Ovary (tissue), 3 donors: ENCODE data around the gene NELFA.

ENCODE experiments used
- EP300 ChIP-seq: sonication (generic); formaldehyde crosslinking; IDR thresholded peaks from one replicate; pipeline ENCODE4 v1.6.1; 2017; ENCODE audit warnings: antibody characterized with exemption
- POLR2A ChIP-seq: fragments of 450-650 bp; IDR thresholded peaks from one replicate; pipeline ENCODE4 v1.6.1; 2017; ENCODE audit warnings: antibody characterized with exemption, mild to moderate bottlenecking, moderate library complexity
- TF ChIP-seq, protein P1 (sequence below), 3 donors: fragments of 450-650 bp in 2 of 3; fragments of 200-600 bp in 1 of 3; IDR thresholded peaks; one replicate each; pipeline versions ENCODE4 v1.5.1 to v1.8.0; 2016 to 2022; ENCODE audit warnings: antibody characterized with exemption in 3 of 3, mild to moderate bottlenecking in 1 of 3
- donor health status: DM: no; HTN: no; CAD: no.

DNA sequence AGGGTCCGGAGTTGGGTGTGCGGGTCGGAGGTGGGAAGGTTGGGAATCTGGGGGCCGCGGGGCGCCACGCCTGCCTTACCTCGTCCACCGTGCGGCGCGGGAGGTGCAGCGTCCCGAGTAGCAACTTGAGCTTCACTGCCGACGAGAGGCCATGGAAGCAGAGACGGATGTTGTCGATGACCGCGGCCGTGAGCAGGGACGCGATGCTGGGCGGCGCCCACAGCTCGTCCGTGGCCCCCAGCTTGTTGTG, 178 bp downstream of the NELFA start:
- TF ChIP-seq, protein P1, sequence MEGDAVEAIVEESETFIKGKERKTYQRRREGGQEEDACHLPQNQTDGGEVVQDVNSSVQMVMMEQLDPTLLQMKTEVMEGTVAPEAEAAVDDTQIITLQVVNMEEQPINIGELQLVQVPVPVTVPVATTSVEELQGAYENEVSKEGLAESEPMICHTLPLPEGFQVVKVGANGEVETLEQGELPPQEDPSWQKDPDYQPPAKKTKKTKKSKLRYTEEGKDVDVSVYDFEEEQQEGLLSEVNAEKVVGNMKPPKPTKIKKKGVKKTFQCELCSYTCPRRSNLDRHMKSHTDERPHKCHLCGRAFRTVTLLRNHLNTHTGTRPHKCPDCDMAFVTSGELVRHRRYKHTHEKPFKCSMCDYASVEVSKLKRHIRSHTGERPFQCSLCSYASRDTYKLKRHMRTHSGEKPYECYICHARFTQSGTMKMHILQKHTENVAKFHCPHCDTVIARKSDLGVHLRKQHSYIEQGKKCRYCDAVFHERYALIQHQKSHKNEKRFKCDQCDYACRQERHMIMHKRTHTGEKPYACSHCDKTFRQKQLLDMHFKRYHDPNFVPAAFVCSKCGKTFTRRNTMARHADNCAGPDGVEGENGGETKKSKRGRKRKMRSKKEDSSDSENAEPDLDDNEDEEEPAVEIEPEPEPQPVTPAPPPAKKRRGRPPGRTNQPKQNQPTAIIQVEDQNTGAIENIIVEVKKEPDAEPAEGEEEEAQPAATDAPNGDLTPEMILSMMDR (IDR thresholded peaks at IDR 0.05) = no peak
- TF ChIP-seq POLR2A (no peak), EP300 (no peak)
